Mucosa of rectum (tissue), 2 donors: ENCODE measurements around the gene SYNM.

Source experiments
- H3K27ac ChIP-seq, 2 donors: one replicate each; pipeline ENCODE4 v1.7.0; 2013; ENCODE audit warnings: inconsistent platforms in 2 of 2, low read depth in 2 of 2, low read length in 2 of 2
- H3K27me3 ChIP-seq, 2 donors: one replicate each; pipeline ENCODE4 v1.7.0; 2013; ENCODE audit warnings: low read length in 2 of 2; ENCODE audit not compliant: control insufficient read depth in 2 of 2, insufficient read depth in 2 of 2
- H3K36me3 ChIP-seq, 2 donors: one replicate each; pipeline ENCODE4 v1.7.0; 2013; ENCODE audit warnings: low read length in 2 of 2; ENCODE audit not compliant: control insufficient read depth in 2 of 2, insufficient read depth in 2 of 2
- H3K4me1 ChIP-seq, 2 donors: one replicate each; pipeline ENCODE4 v1.7.0; 2013; ENCODE audit warnings: low read length in 2 of 2, mild to moderate bottlenecking in 1 of 2; ENCODE audit not compliant: control insufficient read depth in 2 of 2, insufficient read depth in 2 of 2
- H3K4me3 ChIP-seq, 2 donors: one replicate each; pipeline ENCODE4 v1.7.0; 2013; ENCODE audit warnings: low read length in 2 of 2
- H3K9ac ChIP-seq, 2 donors: one replicate each; pipeline ENCODE4 v1.7.0; 2013; ENCODE audit warnings: low read length in 2 of 2, low read depth in 1 of 2, mild to moderate bottlenecking in 1 of 2
- H3K9me3 ChIP-seq, 2 donors: one replicate each; pipeline ENCODE4 v1.7.0; 2013; ENCODE audit warnings: low read length in 2 of 2; ENCODE audit not compliant: control insufficient read depth in 2 of 2
- donor health status: healthy.
- donor health status: Normal muscosa, but diverticular disease.

SYNM gene

DNA sequence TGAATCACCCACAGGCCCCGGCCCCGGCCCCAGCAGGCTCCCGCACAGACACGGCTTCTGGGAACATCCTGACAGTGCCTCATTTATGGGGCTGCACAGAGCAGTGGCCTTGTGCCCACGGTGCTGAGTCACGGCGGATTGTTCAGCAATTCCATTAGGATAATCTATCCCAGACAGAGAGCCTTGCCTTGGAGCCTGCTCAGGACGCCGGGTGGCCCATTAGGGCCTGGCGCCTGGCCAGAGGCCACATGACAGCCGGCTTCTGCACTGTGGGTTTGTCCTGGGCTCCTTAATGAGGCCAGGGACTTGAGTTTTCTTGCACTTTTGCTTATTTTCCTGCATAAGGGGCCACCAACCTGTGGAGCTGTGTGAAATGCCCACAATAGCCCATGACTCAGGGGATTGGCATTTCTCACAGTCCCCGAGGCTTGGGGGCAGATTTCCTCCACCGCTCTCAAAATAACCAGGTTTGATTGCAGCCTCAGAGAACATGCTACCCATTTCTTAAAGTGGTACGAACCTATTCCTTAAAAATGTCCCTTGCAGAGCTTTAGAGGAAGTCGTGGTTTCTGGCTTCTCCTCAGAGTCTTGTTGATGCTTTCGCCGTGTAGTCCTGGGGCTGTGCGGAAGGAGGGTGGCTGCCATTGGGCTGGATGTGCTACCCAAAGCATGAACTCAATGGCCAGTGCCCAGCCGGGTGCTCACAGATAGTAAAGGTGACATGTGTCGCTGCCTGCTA, 19.0 kb downstream of the SYNM start:
- Histone ChIP-seq H3K27ac (peak overlapping the region; percentile 42 to 73), H3K9ac (no peak overlapping the region), H3K27me3 (no peaks in the 10 kb centered on the region), H3K4me1 (peaks cover 14 to 19% of the 10 kb centered on the region in 2 donors), H3K36me3 (no peaks in the 10 kb centered on the region), H3K9me3 (no peaks in the 10 kb centered on the region), H3K4me3 (peak overlapping the region in 1 of 2 donors; percentile 27)

DNA sequence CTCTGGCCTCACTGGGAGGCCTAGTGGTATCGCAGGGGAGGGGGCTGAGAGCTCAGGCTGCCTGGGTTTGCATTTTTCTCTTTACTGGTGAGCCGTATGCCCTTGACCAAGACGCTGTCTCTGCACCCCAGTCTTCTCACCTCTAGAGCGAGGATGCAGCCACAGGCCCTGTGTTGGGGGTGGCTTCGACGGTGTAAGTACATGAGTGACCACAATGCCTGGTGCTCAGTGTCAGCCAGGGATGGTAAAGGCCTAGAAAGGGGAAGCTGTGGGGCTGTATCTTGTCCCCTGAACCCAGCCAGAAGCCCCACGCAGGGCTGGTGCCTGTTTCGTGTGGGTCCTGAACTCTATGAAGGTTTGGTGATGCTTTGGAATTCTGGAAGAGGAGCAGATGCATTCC, 19.8 kb downstream of the SYNM start:
- Histone ChIP-seq H3K9me3 (no peaks in the 10 kb centered on the region), H3K27ac (no peak overlapping the region), H3K27me3 (no peaks in the 10 kb centered on the region), H3K4me3 (no peak overlapping the region), H3K4me1 (peaks cover 14 to 19% of the 10 kb centered on the region in 2 donors), H3K36me3 (no peaks in the 10 kb centered on the region), H3K9ac (no peak overlapping the region)

DNA sequence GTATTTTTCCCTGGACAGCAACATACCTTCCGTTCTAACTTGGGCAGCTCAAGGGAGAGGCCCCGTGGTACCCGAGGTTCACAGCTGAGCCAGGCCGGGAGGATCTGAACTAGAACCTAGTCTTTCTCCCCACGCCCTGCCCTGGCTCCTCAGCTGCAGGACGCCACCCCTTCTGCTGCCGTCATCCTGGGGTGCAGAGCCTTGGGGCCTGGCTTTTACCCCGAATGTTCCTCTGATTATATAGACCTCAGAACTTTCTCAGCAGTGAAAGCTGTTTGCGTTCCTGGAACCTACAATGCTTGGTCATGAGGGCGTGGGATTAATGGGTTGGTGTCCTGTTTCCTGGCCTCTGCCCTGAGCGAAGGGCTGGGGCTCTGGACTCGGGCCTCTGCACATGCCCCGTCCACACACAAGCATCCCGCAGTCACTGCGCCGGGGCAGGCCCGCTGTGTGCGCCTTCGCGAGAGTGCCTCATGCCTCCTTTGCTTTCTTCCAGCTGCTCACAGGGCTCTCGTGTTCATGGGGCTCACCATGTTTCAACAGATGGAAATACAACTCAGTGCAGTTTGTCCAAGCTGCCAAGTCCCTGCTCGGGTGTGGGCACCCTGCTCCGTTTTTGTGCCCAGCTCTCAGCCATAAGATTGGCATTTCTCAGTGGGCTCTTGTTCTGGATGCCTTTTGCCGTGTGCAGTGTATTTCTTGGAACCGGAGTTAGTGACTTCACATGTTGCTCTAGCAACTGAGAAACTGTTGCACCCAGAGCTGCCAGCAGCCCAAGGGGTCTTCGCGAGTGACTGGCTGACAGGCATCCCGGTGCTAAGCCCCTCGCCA, 20.4 kb downstream of the SYNM start:
- H3K36me3 ChIP-seq, result no peaks in the 10 kb centered on the region
- no peaks in the 10 kb centered on the region for H3K9me3 ChIP-seq
- no peak overlapping the region for H3K27ac ChIP-seq
- H3K27me3 ChIP-seq, result no peaks in the 10 kb centered on the region
- H3K4me1 ChIP-seq, result peaks cover 14 to 19% of the 10 kb centered on the region in 2 donors
- no peak overlapping the region for H3K9ac ChIP-seq
- no peak overlapping the region for H3K4me3 ChIP-seq

- Histone ChIP-seq H3K36me3 (no peaks in the 10 kb centered on the region), H3K27me3 (no peaks in the 10 kb centered on the region), H3K9me3 (no peaks in the 10 kb centered on the region), H3K4me3 (no peak overlapping the region), H3K27ac (no peak overlapping the region), H3K9ac (no peak overlapping the region), H3K4me1 (peaks cover 14 to 17% of the 10 kb centered on the region in 2 donors)
Measured at GRCh38 chr15:99126131-99126588, 21.3 kb downstream of the SYNM start.

GRCh38 chr15:99126930-99127329, 22.1 kb downstream of the SYNM start:
- no peak overlapping the region for H3K9ac ChIP-seq
- no peaks in the 10 kb centered on the region for H3K9me3 ChIP-seq
- no peaks in the 10 kb centered on the region for H3K27me3 ChIP-seq
- no peak overlapping the region for H3K27ac ChIP-seq
- peaks cover 14 to 17% of the 10 kb centered on the region in 2 donors for H3K4me1 ChIP-seq
- no peak overlapping the region for H3K4me3 ChIP-seq
- no peaks in the 10 kb centered on the region for H3K36me3 ChIP-seq

- Histone ChIP-seq H3K36me3 (no peaks in the 10 kb centered on the region), H3K9me3 (no peaks in the 10 kb centered on the region), H3K27ac (no peak overlapping the region), H3K27me3 (no peaks in the 10 kb centered on the region), H3K4me3 (no peak overlapping the region), H3K4me1 (peaks cover 14 to 17% of the 10 kb centered on the region in 2 donors), H3K9ac (no peak overlapping the region)
Measured at GRCh38 chr15:99127773-99128172, 22.9 kb downstream of the SYNM start.

DNA sequence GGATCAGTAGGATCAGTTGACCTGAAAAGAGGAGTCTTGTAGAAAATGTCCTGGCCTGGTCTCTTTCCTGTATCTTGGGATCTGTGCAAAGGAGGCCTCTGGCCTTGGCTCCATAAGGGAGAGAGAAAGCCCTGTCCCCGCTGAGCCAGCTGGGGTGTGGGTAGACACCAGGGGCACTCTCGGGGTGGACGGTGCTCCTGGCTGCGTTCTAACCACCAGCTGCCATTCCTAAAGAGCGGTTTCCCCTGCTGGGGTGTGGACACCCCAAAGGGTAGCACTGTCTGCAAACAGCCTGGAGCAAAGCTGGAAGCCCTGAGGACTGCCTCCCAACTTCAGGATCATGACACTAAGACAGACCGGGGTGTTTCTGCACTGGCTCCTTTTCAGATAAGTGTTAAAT, 23.5 kb downstream of the SYNM start:
- no peaks in the 10 kb centered on the region for H3K36me3 ChIP-seq

DNA sequence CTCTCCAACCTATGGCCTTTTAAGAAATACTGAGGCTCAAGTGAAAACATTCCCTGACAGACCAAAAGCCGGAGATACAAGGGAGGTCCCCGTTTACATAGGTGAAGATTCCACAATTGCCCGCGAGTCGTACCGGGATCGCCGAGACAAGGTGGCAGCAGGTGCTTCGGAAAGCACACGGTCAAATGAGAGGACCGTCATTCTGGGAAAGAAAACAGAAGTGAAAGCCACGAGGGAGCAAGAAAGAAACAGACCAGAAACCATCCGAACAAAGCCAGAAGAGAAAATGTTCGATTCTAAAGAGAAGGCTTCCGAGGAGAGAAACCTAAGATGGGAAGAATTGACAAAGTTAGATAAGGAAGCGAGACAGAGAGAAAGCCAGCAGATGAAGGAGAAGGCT, 24.8 kb downstream of the SYNM start:
- H3K27ac ChIP-seq, result no peak overlapping the region
- no peaks in the 10 kb centered on the region for H3K27me3 ChIP-seq
- H3K9me3 ChIP-seq, result no peaks in the 10 kb centered on the region
- no peaks in the 10 kb centered on the region for H3K36me3 ChIP-seq
- no peak overlapping the region for H3K9ac ChIP-seq
- H3K4me1 ChIP-seq, result peaks cover 0 to under 1% of the 10 kb centered on the region in 2 donors
- H3K4me3 ChIP-seq, result no peak overlapping the region

More for the DNA sequence above, 23.5 kb downstream of the SYNM start:
- H3K27ac ChIP-seq, result no peak overlapping the region
- H3K9me3 ChIP-seq, result no peaks in the 10 kb centered on the region
- H3K27me3 ChIP-seq, result no peaks in the 10 kb centered on the region
- H3K4me1 ChIP-seq, result peaks cover 11 to 12% of the 10 kb centered on the region in 2 donors
- H3K4me3 ChIP-seq, result no peak overlapping the region
- no peak overlapping the region for H3K9ac ChIP-seq

- Histone ChIP-seq H3K4me3 (no peak overlapping the region), H3K9me3 (no peaks in the 10 kb centered on the region), H3K36me3 (no peaks in the 10 kb centered on the region), H3K9ac (no peak overlapping the region), H3K4me1 (no peaks in the 10 kb centered on the region), H3K27ac (no peak overlapping the region), H3K27me3 (no peaks in the 10 kb centered on the region)
Measured at GRCh38 chr15:99130314-99130713, 25.4 kb downstream of the SYNM start.

- no peaks in the 10 kb centered on the region for H3K9me3 ChIP-seq
- H3K4me3 ChIP-seq, result no peak overlapping the region
- H3K4me1 ChIP-seq, result no peaks in the 10 kb centered on the region
- no peaks in the 10 kb centered on the region for H3K36me3 ChIP-seq
- no peak overlapping the region for H3K27ac ChIP-seq
- no peaks in the 10 kb centered on the region for H3K27me3 ChIP-seq
- no peak overlapping the region for H3K9ac ChIP-seq
Measured at GRCh38 chr15:99130765-99131440, 26.0 kb downstream of the SYNM start.
